HEK293 (cell line): ENCODE results near the gene GCDH.
A peak's percentile ranks its signal among the peaks of the same experiment; 100 is the strongest.

Experiments used
- FEZF1 ChIP-seq: fragments of 450-650 bp; formaldehyde crosslinking; IDR thresholded peaks from 2 replicates; pipeline ENCODE4 v1.5.1; 2016; ENCODE audit warnings: missing biosample characterization, missing genetic modification characterization
- GLIS1 ChIP-seq: fragments of 450-650 bp; formaldehyde crosslinking; IDR thresholded peaks from 2 replicates; pipeline ENCODE4 v1.5.1; 2016; ENCODE audit warnings: missing biosample characterization, missing genetic modification characterization
- HOXA7 ChIP-seq: sonication (generic); formaldehyde crosslinking; IDR thresholded peaks from 2 replicates; pipeline ENCODE4 v1.8.1; 2022; ENCODE audit warnings: missing genetic modification reagents, borderline replicate concordance
- HOXC10 ChIP-seq: sonication (generic); formaldehyde crosslinking; IDR thresholded peaks from 2 replicates; pipeline ENCODE4 v1.8.1; 2023; ENCODE audit warnings: mild to moderate bottlenecking, missing genetic modification reagents
- PRDM1 ChIP-seq: fragments of 450-650 bp; formaldehyde crosslinking; IDR thresholded peaks from 2 replicates; pipeline ENCODE4; 2016; ENCODE audit warnings: missing biosample characterization, missing genetic modification characterization
- YY1 ChIP-seq: fragments of 450-650 bp; formaldehyde crosslinking; IDR thresholded peaks from 2 replicates; pipeline ENCODE4 v1.5.1; 2018; ENCODE audit warnings: missing biosample characterization, missing genetic modification characterization
- ZBTB17 ChIP-seq: fragments of 450-650 bp; formaldehyde crosslinking; IDR thresholded peaks from 2 replicates; pipeline ENCODE4 v1.5.1; 2016; ENCODE audit warnings: missing biosample characterization, missing genetic modification characterization
- ZBTB48 ChIP-seq: fragments of 450-650 bp; formaldehyde crosslinking; IDR thresholded peaks from 2 replicates; pipeline ENCODE4 v1.5.1; 2016; ENCODE audit warnings: missing biosample characterization, missing genetic modification characterization
- ZNF114 ChIP-seq: fragments of 450-650 bp; formaldehyde crosslinking; IDR thresholded peaks from 2 replicates; pipeline ENCODE4 v1.5.0; 2017; ENCODE audit warnings: missing biosample characterization, missing genetic modification characterization
- ZNF140 ChIP-seq: fragments of 450-650 bp; formaldehyde crosslinking; IDR thresholded peaks from 2 replicates; pipeline ENCODE4 v1.5.1; 2016; ENCODE audit warnings: missing biosample characterization, missing genetic modification characterization
- ZNF174 ChIP-seq: fragments of 450-650 bp; formaldehyde crosslinking; IDR thresholded peaks from 2 replicates; pipeline ENCODE4 v1.5.0; 2017; ENCODE audit warnings: missing biosample characterization, mild to moderate bottlenecking, missing genetic modification characterization
- ZNF184 ChIP-seq: fragments of 450-650 bp; IDR thresholded peaks from 2 replicates; pipeline ENCODE4 v1.5.1; 2018; ENCODE audit warnings: missing biosample characterization, mild to moderate bottlenecking, missing genetic modification characterization
- ZNF2 ChIP-seq: fragments of 450-650 bp; formaldehyde crosslinking; IDR thresholded peaks from 2 replicates; pipeline ENCODE4 v1.5.1; 2016; ENCODE audit warnings: missing biosample characterization, missing genetic modification characterization
- ZNF239 ChIP-seq: fragments of 450-650 bp; formaldehyde crosslinking; IDR thresholded peaks from 2 replicates; pipeline ENCODE4 v1.5.1; 2016; ENCODE audit warnings: missing biosample characterization, missing genetic modification characterization
- ZNF280D ChIP-seq: fragments of 450-650 bp; formaldehyde crosslinking; IDR thresholded peaks from 2 replicates; pipeline ENCODE4 v1.5.1; 2016; ENCODE audit warnings: missing biosample characterization, missing genetic modification characterization
- ZNF433 ChIP-seq: fragments of 450-650 bp; formaldehyde crosslinking; IDR thresholded peaks from 2 replicates; pipeline ENCODE4 v1.5.1; 2016; ENCODE audit warnings: missing biosample characterization, missing genetic modification characterization, low read depth
- ZNF514 ChIP-seq: fragments of 450-650 bp; formaldehyde crosslinking; IDR thresholded peaks from 2 replicates; pipeline ENCODE4 v1.5.1; 2016; ENCODE audit warnings: missing biosample characterization, missing genetic modification characterization
- ZNF530 ChIP-seq: fragments of 450-650 bp; formaldehyde crosslinking; IDR thresholded peaks from 2 replicates; pipeline ENCODE4 v1.5.1; 2016; ENCODE audit warnings: low read depth, missing biosample characterization, missing genetic modification characterization
- ZNF580 ChIP-seq: fragments of 450-650 bp; formaldehyde crosslinking; IDR thresholded peaks from 2 replicates; pipeline ENCODE4 v1.5.1; 2016; ENCODE audit warnings: missing biosample characterization, missing genetic modification characterization
- ZNF639 ChIP-seq: fragments of 450-650 bp; formaldehyde crosslinking; IDR thresholded peaks from 2 replicates; pipeline ENCODE4 v1.5.1; 2016; ENCODE audit warnings: missing biosample characterization, missing genetic modification characterization
- ZNF645 ChIP-seq: fragments of 450-650 bp; formaldehyde crosslinking; IDR thresholded peaks from 2 replicates; pipeline ENCODE4; 2016; ENCODE audit warnings: missing biosample characterization, missing genetic modification characterization
- ZNF768 ChIP-seq: fragments of 450-650 bp; formaldehyde crosslinking; IDR thresholded peaks from 2 replicates; pipeline ENCODE4 v1.5.1; 2018; ENCODE audit warnings: missing biosample characterization, mild to moderate bottlenecking, missing genetic modification characterization
- ZSCAN23 ChIP-seq: fragments of 450-650 bp; formaldehyde crosslinking; IDR thresholded peaks from 2 replicates; pipeline ENCODE4 v1.5.1; 2016; ENCODE audit warnings: missing biosample characterization, missing genetic modification characterization
- TF ChIP-seq, protein P1 (sequence below): fragments of 450-650 bp; formaldehyde crosslinking; IDR thresholded peaks from 2 replicates; pipeline ENCODE4 v1.5.1; 2016; ENCODE audit warnings: missing biosample characterization, missing genetic modification characterization
- TF ChIP-seq, protein P2 (sequence below): fragments of 450-650 bp; formaldehyde crosslinking; IDR thresholded peaks from 2 replicates; pipeline ENCODE4 v1.5.1; 2016; ENCODE audit warnings: missing biosample characterization, missing genetic modification characterization
- TF ChIP-seq, protein P3 (sequence below): fragments of 450-650 bp; formaldehyde crosslinking; IDR thresholded peaks from 2 replicates; pipeline ENCODE4 v1.5.1; 2016; ENCODE audit warnings: missing biosample characterization, missing genetic modification characterization
- TF ChIP-seq, protein P4 (sequence below): fragments of 450-650 bp; formaldehyde crosslinking; IDR thresholded peaks from 2 replicates; pipeline ENCODE4 v1.5.1; 2016; ENCODE audit warnings: missing biosample characterization, missing genetic modification characterization

GCDH gene

GRCh38 chr19:12867120-12868099, 23.6 kb upstream of the GCDH start (continued):
- TF ChIP-seq ZNF580 (tag by site-specific recombination): no peak
- TF ChIP-seq, protein P1, sequence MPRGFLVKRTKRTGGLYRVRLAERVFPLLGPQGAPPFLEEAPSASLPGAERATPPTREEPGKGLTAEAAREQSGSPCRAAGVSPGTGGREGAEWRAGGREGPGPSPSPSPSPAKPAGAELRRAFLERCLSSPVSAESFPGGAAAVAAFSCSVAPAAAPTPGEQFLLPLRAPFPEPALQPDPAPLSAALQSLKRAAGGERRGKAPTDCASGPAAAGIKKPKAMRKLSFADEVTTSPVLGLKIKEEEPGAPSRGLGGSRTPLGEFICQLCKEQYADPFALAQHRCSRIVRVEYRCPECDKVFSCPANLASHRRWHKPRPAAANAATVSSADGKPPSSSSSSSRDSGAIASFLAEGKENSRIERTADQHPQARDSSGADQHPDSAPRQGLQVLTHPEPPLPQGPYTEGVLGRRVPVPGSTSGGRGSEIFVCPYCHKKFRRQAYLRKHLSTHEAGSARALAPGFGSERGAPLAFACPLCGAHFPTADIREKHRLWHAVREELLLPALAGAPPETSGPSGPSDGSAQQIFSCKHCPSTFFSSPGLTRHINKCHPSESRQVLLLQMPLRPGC: no peak
- TF ChIP-seq, protein P2, sequence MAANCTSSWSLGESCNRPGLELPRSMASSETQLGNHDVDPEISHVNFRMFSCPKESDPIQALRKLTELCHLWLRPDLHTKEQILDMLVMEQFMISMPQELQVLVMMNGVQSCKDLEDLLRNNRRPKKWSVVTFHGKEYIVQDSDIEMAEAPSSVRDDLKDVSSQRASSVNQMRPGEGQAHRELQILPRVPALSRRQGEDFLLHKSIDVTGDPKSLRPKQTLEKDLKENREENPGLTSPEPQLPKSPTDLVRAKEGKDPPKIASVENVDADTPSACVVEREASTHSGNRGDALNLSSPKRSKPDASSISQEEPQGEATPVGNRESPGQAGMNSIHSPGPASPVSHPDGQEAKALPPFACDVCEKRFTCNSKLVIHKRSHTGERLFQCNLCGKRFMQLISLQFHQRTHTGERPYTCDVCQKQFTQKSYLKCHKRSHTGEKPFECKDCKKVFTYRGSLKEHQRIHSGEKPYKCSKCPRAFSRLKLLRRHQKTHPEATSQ (tag by site-specific recombination): no peak
- TF ChIP-seq ZNF768 (tag by site-specific recombination): no peak
- TF ChIP-seq YY1 (tag by site-specific recombination): peak; percentile 21; the same call in 1 of the 2 replicates
- no peak for TF ChIP-seq HOXC10 (CRISPR knock-in tag)
- peak; percentile 45; the same call in 1 of the 2 replicates for TF ChIP-seq GLIS1 (tag by site-specific recombination)
- TF ChIP-seq ZNF639: no peak
- TF ChIP-seq, protein P3, sequence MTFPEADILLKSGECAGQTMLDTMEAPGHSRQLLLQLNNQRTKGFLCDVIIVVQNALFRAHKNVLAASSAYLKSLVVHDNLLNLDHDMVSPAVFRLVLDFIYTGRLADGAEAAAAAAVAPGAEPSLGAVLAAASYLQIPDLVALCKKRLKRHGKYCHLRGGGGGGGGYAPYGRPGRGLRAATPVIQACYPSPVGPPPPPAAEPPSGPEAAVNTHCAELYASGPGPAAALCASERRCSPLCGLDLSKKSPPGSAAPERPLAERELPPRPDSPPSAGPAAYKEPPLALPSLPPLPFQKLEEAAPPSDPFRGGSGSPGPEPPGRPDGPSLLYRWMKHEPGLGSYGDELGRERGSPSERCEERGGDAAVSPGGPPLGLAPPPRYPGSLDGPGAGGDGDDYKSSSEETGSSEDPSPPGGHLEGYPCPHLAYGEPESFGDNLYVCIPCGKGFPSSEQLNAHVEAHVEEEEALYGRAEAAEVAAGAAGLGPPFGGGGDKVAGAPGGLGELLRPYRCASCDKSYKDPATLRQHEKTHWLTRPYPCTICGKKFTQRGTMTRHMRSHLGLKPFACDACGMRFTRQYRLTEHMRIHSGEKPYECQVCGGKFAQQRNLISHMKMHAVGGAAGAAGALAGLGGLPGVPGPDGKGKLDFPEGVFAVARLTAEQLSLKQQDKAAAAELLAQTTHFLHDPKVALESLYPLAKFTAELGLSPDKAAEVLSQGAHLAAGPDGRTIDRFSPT (tag by site-specific recombination): no peak
- TF ChIP-seq ZNF530: no peak
- TF ChIP-seq, protein P4, sequence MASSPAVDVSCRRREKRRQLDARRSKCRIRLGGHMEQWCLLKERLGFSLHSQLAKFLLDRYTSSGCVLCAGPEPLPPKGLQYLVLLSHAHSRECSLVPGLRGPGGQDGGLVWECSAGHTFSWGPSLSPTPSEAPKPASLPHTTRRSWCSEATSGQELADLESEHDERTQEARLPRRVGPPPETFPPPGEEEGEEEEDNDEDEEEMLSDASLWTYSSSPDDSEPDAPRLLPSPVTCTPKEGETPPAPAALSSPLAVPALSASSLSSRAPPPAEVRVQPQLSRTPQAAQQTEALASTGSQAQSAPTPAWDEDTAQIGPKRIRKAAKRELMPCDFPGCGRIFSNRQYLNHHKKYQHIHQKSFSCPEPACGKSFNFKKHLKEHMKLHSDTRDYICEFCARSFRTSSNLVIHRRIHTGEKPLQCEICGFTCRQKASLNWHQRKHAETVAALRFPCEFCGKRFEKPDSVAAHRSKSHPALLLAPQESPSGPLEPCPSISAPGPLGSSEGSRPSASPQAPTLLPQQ (tag by site-specific recombination): no peak
- TF ChIP-seq ZNF280D (tag by site-specific recombination): no peak
- TF ChIP-seq ZNF433 (tag by site-specific recombination): no peak
- TF ChIP-seq PRDM1 (tag by site-specific recombination): no peak
- TF ChIP-seq HOXA7 (CRISPR knock-in tag): no peak
- no peak for TF ChIP-seq ZNF645 (tag by site-specific recombination)
- TF ChIP-seq ZBTB48: peak; percentile 27; the same call in 1 of the 2 replicates
- no peak for TF ChIP-seq ZNF514 (tag by site-specific recombination)
- no peak for TF ChIP-seq ZNF114 (tag by site-specific recombination)
- no peak for TF ChIP-seq FEZF1
- peak; percentile 69 for TF ChIP-seq ZBTB17
- TF ChIP-seq ZNF140 (tag by site-specific recombination): no peak
- TF ChIP-seq ZSCAN23: no peak
- TF ChIP-seq ZNF184: no peak
- TF ChIP-seq ZNF174 (tag by site-specific recombination): no peak
- no peak for TF ChIP-seq ZNF2 (tag by site-specific recombination)
- TF ChIP-seq ZNF239 (tag by site-specific recombination): no peak
